Activated naive CD8-positive, alpha-beta T cell treated with anti-CD3 and anti-CD28 coated beads, Interleukin-2, amount 50 U/mL, for 24 hours (primary cell): ENCODE results near the gene BTBD9.

Experiments
- ATAC-seq: fragments of 150-1000 bp; cut with Tn5 transposase; one replicate; pipeline ENCODE4 v1.10.0; 2021
- DNase-seq: peaks from one replicate; pipeline ENCODE4 v3.0.0; 2021
- H3K27ac Mint-ChIP-seq: one replicate; pipeline ENCODE4 v1.8.0; 2021; ENCODE audit warnings: mild to moderate bottlenecking, mixed read lengths
- H3K27me3 Mint-ChIP-seq: one replicate; pipeline ENCODE4 v1.8.0; 2021; ENCODE audit warnings: mixed read lengths
- H3K36me3 Mint-ChIP-seq: one replicate; pipeline ENCODE4 v1.8.0; 2021; ENCODE audit warnings: low read depth, mixed read lengths
- H3K4me1 Mint-ChIP-seq: one replicate; pipeline ENCODE4 v1.8.0; 2021; ENCODE audit warnings: mixed read lengths
- H3K4me3 Mint-ChIP-seq: one replicate; pipeline ENCODE4 v1.8.0; 2021; ENCODE audit warnings: mild to moderate bottlenecking, moderate library complexity, mixed read lengths
- H3K9me3 Mint-ChIP-seq: one replicate; pipeline ENCODE4 v1.8.0; 2021; ENCODE audit warnings: mixed read lengths

BTBD9 gene

DNA sequence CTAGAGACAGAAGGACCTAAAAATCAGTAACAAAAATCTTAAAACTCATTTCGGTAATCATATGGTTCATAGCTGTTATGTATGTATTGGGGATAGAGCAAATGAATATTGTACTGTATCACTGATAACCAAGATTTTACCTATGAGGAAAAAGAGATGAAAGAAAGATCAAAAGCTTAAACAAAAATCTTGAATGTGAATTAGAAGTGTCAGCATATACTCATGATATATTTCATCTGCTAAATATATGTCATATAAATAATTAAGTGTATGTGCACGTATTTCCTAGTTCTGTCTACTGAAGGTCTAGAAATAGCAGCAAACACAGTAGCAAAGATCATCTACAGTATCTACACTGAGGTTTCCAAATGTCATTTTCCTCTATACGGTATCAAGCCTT is 299.8 kb downstream of the BTBD9 start:
- peaks cover 19% of the 10 kb centered on the region for H3K36me3 Mint-ChIP-seq
- peaks cover 5% of the 10 kb centered on the region for H3K9me3 Mint-ChIP-seq
- no peak overlapping the region for H3K4me3 Mint-ChIP-seq
- no peaks in the 10 kb centered on the region for H3K4me1 Mint-ChIP-seq
- no peak for ATAC-seq
- DNase-seq = no peak
- no peak overlapping the region for H3K27ac Mint-ChIP-seq
- no peaks in the 10 kb centered on the region for H3K27me3 Mint-ChIP-seq

DNA sequence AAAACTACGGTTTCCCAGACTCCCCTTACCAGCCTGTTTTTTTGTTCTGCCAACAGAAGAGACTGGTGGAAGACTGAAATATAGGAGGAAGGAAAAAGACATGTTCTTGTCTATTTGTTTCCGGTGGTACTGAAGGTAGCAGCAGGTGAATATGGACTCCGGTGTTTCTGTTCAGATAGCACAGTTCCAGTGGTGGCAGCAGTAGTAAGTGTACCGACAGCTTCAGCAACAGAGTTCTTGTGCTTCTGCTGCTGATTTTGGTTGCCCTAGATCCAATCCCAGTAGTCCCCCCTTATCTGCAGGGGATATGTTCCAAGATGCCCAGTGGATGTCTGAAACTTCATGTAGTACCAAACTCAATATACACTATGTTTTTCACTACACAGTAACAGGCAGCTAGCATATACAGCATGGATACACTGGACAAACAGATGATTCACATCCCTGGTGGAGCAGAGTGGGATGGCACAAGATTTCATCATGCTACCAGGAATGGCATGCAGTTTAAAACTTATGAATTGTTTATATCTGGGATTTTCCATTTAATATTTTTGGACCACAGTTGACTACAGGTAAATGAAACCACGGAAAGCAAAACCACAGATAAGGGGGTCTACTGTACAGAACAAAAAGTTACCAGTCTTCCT is 301.8 kb downstream of the BTBD9 start:
- no peaks in the 10 kb centered on the region for H3K4me1 Mint-ChIP-seq
- no peak overlapping the region for H3K27ac Mint-ChIP-seq
- ATAC-seq (no peak), DNase-seq (no peak)
- peaks cover 30% of the 10 kb centered on the region for H3K36me3 Mint-ChIP-seq
- no peak overlapping the region for H3K4me3 Mint-ChIP-seq
- H3K27me3 Mint-ChIP-seq = no peaks in the 10 kb centered on the region
- H3K9me3 Mint-ChIP-seq = peaks cover 18% of the 10 kb centered on the region

DNA sequence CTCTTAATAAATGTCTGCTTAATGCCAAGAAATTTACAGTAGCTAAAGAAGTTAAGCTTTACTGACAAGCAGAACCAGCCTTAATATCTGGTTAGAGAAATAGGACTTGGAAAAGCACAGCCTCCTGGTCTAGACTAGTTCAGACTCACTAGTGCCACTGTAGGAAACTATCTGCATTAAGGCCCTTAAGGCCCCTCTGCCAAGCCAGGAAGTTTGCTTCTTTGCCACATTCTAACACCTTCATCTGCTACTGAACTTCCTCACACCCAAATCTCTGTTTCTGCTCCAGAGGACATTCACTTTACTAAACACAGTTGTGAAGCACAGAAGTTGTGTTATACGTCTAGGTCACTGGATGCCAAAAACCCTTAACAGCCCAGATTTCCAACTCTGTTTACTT is 302.8 kb downstream of the BTBD9 start:
- ATAC-seq (no peak), DNase-seq (no peak)
- no peak overlapping the region for H3K4me3 Mint-ChIP-seq
- H3K9me3 Mint-ChIP-seq = peaks cover 18% of the 10 kb centered on the region
- H3K4me1 Mint-ChIP-seq = no peaks in the 10 kb centered on the region
- no peak overlapping the region for H3K27ac Mint-ChIP-seq
- no peaks in the 10 kb centered on the region for H3K27me3 Mint-ChIP-seq
- peaks cover 33% of the 10 kb centered on the region for H3K36me3 Mint-ChIP-seq

DNA sequence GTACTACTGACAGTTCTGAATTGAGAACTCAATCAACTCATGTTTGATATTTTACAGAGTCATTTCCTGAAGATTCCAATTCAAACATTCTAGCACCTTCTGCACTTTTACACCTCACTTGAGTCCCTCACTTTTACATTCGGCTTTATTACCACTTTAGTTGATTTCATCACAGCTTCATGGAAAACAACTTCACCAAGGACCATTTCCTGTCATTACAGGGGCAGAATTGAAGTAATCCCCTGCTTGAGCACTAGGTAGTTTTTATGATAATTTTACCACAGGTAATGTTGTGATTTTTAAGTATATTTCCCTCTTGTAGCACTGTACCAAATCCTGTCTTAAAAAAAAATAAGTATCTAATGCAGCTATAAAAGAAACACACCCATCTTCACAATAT is 312.9 kb downstream of the BTBD9 start:
- Mint-ChIP-seq H3K9me3 (no peaks in the 10 kb centered on the region), H3K36me3 (peaks cover 2% of the 10 kb centered on the region), H3K27ac (no peak overlapping the region), H3K27me3 (no peaks in the 10 kb centered on the region), H3K4me3 (no peak overlapping the region), H3K4me1 (no peaks in the 10 kb centered on the region)
- ATAC-seq (no peak), DNase-seq (no peak)

DNA sequence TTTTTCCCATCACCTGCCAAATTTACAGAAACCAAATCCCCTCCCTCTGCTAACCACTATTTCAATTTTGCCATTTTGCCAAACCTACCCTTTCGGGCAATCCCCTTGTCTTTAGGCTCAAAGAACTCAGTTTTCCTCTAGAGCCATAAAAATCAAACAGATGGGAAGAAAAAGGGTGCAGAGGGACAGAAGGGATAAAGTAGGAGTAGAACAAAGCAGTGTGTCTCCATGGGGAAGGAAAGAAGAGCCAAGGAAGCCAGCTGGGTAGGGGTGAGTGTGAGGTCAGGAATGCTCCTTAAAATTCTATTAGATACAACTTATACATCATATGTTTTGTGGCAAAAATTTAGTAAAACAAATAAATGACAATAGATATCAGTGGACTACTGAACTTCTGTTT is 316.5 kb downstream of the BTBD9 start:
- Mint-ChIP-seq H3K4me1 (peaks cover 3% of the 10 kb centered on the region), H3K36me3 (peaks cover 4% of the 10 kb centered on the region), H3K27ac (no peak overlapping the region), H3K9me3 (no peaks in the 10 kb centered on the region), H3K4me3 (no peak overlapping the region), H3K27me3 (no peaks in the 10 kb centered on the region)
- ATAC-seq = no peak
- no peak for DNase-seq

DNA sequence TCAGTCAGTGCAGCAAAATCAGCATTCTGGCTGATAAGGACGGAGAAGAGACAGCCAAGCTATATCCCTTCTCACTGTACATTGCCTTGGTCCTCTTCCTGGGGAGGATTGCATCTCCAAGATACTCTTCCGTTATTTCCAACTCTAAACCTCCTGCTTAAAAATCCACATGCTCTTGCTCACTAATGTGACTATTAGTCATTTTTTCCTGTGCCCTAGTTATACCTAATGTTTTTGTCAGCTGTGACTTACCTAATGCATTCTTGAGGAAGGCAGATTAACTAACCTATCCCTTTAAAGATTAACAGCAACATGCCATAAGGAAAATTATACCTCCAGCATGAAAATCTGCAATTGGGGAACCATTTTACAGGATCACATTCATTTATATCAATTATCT is 317.6 kb downstream of the BTBD9 start:
- H3K4me1 Mint-ChIP-seq = peaks cover 5% of the 10 kb centered on the region
- no peak overlapping the region for H3K4me3 Mint-ChIP-seq
- peaks cover 4% of the 10 kb centered on the region for H3K36me3 Mint-ChIP-seq
- ATAC-seq = no peak
- H3K27ac Mint-ChIP-seq = no peak overlapping the region
- DNase-seq = no peak
- no peaks in the 10 kb centered on the region for H3K9me3 Mint-ChIP-seq
- no peaks in the 10 kb centered on the region for H3K27me3 Mint-ChIP-seq

DNA sequence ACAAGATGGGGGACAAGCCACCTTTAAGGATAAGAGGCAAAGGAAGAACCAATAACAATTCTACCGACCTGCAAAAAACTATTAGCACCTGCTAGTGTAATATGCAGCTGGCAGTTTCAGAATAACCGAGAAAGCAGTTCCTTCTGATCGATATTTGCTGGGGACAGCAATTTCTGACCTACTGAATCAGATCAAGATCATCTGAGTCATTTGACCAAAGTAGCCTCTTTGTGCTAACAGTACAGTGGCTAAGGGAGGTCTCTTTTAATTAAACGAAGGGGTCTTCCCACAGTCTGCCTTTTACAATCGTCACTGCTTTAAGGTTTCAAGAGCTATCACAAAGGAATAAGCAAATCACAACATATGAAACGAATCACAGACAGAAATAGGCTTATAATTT is 318.9 kb downstream of the BTBD9 start:
- H3K27ac Mint-ChIP-seq = no peak overlapping the region
- peaks cover 5% of the 10 kb centered on the region for H3K4me1 Mint-ChIP-seq
- peaks cover 4% of the 10 kb centered on the region for H3K36me3 Mint-ChIP-seq
- no peak for ATAC-seq
- H3K4me3 Mint-ChIP-seq = no peak overlapping the region
- H3K9me3 Mint-ChIP-seq = no peaks in the 10 kb centered on the region
- H3K27me3 Mint-ChIP-seq = no peaks in the 10 kb centered on the region
- no peak for DNase-seq

DNA sequence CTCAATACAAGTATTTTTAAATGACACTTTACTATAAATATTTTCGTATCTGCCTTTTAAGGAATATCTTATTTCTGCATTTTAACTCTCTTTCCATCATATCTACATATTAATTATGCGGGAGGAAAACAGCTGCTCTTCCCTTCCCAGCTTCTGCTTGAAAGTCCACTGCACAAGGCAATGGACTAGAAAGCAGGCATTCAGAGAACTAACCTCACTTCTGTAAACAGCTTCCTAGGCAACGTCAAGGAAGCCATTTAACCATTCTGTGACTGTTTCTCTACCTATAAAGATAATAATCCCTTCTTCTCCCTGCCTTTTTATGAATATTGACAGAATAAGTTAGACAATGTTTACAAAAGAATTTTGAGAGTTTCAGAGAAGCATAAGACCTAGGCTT is 319.4 kb downstream of the BTBD9 start:
- no peaks in the 10 kb centered on the region for H3K9me3 Mint-ChIP-seq
- no peak for DNase-seq
- H3K4me1 Mint-ChIP-seq = peaks cover 5% of the 10 kb centered on the region
- no peaks in the 10 kb centered on the region for H3K27me3 Mint-ChIP-seq
- no peak overlapping the region for H3K4me3 Mint-ChIP-seq
- H3K36me3 Mint-ChIP-seq = peaks cover 4% of the 10 kb centered on the region
- no peak overlapping the region for H3K27ac Mint-ChIP-seq
- no peak for ATAC-seq

DNA sequence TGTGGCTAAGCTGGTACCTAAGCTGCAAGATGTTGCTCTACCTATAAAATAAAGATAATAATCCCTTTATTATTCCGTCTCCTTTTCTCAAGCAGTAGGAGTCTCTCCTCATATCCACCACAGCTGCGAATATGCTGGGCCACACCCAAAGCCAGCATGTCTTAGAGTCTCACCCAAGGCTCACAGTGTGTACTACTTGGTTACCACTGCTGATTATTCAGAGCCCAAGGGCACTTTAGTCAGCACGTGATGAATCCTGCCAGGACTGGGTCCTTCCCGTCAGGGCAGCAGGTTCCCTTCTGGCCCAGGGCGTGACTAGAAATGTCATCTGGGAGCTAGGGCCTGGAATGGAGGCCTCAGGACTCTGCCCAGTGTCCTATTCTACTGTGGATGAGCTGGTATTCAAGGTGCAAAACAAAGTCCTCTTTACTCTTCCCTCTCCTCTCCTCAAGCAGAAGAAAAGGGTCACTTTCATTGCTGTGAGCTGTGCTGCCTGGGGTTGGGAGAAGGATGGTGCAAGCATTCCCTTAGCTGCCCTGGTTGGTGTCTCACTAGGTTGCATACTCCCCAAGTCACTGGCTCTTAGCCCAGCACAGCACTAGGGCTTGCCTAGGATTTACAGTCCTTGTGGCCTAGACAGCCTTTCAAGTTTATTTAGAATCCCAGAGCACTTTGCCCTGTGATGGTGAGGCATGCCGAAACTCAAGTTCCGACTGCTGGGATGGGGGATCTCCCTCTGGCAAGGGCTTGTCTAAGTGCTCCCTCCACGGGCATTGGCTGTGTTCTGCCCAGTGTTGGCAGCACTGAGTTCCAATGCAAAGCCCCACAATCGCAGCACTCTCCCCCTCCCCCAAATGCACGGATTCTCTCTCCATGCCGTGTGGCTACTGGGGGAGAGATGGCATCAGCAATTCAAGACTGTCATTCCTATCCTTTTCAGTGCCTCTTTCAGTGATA is 320.2 kb downstream of the BTBD9 start:
- Mint-ChIP-seq H3K4me3 (no peak overlapping the region), H3K36me3 (peaks cover 6% of the 10 kb centered on the region), H3K4me1 (peaks cover 5% of the 10 kb centered on the region), H3K27me3 (no peaks in the 10 kb centered on the region), H3K9me3 (no peaks in the 10 kb centered on the region), H3K27ac (no peak overlapping the region)
- DNase-seq (no peak), ATAC-seq (no peak)

DNA sequence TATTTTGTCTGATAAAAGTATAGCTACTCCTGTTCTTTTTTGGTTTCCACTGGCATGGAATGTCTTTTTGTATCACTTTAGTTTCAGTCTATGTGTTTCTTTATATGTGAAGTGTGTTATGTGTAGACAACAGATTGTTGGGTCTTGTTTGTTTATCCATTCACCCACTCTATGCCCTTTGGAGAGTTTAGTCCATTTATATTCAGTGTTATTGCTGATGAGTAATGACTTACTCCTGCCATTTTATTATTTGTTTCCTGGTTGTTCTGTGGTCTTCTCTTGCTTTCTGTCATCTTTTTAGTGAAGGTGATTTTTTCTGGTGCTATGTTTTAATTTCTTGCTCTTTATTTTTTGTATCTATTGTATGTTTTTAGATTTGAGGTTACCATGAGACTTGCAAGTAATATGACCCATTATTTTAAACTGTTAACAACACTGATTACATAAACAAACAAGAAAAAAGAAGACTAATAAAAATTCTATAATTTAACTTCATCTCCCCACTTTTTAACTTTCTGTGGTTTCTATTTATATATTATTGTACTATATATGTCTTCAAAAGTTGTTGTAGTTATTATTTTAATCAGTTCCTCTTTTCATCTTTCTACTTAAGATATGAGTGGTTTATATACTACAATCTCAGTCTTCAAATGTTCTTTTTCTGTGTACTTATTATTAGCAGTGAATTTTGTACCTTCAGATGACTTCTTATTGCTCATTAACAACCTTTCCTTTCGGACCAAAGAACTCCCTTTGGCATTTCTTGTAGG is 323.4 kb downstream of the BTBD9 start:
- peaks cover 5% of the 10 kb centered on the region for H3K4me1 Mint-ChIP-seq
- H3K9me3 Mint-ChIP-seq = no peaks in the 10 kb centered on the region
- DNase-seq = no peak
- no peak overlapping the region for H3K4me3 Mint-ChIP-seq
- no peak overlapping the region for H3K27ac Mint-ChIP-seq
- peaks cover 4% of the 10 kb centered on the region for H3K36me3 Mint-ChIP-seq
- no peaks in the 10 kb centered on the region for H3K27me3 Mint-ChIP-seq
- no peak for ATAC-seq

DNA sequence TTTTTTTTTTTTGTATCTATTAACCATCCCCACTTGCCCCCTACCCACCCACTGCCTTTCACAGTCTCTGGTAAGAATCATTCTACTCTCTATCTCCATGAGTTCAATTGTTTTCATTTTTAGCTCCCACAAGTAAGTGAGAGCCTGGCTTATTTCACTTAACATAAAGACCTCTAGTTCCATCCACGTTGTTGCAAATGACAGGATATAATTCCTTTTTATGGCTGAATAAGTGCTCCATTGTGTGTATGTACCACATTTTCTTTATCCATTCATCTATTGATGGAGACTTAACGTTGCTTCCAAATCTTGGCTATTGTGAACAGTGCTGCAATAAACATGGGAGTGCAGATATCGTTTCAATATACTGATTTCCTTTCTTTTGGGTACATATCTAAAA is 328.5 kb downstream of the BTBD9 start:
- H3K27ac Mint-ChIP-seq = no peak overlapping the region
- ATAC-seq = no peak
- peaks cover 4% of the 10 kb centered on the region for H3K36me3 Mint-ChIP-seq
- DNase-seq = no peak
- H3K27me3 Mint-ChIP-seq = no peaks in the 10 kb centered on the region
- no peak overlapping the region for H3K4me3 Mint-ChIP-seq
- H3K9me3 Mint-ChIP-seq = no peaks in the 10 kb centered on the region
- peaks cover 16% of the 10 kb centered on the region for H3K4me1 Mint-ChIP-seq

DNA sequence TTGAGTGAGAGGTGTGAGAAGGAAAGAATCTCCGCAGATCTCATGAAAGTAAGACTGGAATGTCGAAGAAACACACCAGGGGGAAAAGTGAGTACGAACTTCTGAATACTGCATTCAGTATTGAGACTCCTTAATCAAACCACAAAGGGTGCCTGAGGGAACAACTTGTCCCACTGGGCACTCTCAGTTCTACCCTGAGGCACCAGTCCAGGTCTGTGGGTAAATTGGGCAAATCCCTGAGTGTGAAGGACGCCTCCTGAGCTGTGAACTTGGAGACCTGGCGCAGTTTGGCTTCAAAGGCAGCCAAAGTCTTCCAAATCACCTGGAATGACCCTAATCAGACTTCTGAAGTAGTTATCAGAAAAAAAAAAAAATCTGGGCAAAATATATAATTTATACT is 329.7 kb downstream of the BTBD9 start:
- H3K27me3 Mint-ChIP-seq = no peaks in the 10 kb centered on the region
- no peaks in the 10 kb centered on the region for H3K9me3 Mint-ChIP-seq
- ATAC-seq (no peak), DNase-seq (no peak)
- H3K4me1 Mint-ChIP-seq = peaks cover 18% of the 10 kb centered on the region
- H3K27ac Mint-ChIP-seq = no peak overlapping the region
- H3K4me3 Mint-ChIP-seq = no peak overlapping the region
- H3K36me3 Mint-ChIP-seq = peaks cover 3% of the 10 kb centered on the region

DNA sequence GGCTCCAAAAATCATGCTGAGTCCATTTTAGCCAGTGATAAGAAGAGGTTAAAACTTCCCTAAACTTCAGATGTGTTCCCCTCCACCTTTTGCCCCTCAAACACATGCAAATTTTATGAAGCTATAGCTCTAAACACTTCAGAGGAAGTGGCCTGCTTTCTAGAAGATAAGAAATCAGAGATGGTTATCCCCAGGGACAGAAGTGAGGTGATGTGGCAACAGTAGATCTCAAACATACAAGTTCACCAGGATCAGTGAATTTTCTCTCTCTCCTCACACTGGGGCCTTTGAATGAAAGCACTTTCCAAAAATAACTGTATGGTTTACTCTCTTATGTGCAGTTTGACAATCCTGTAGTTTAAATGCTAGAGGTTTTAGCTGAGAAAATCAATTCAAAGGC is 332.0 kb downstream of the BTBD9 start:
- Mint-ChIP-seq H3K9me3 (no peaks in the 10 kb centered on the region), H3K27ac (peak overlapping the region; percentile 34), H3K36me3 (peaks cover 4% of the 10 kb centered on the region), H3K4me3 (no peak overlapping the region), H3K4me1 (peaks cover 20% of the 10 kb centered on the region), H3K27me3 (no peaks in the 10 kb centered on the region)
- no peak for ATAC-seq
- no peak for DNase-seq

DNA sequence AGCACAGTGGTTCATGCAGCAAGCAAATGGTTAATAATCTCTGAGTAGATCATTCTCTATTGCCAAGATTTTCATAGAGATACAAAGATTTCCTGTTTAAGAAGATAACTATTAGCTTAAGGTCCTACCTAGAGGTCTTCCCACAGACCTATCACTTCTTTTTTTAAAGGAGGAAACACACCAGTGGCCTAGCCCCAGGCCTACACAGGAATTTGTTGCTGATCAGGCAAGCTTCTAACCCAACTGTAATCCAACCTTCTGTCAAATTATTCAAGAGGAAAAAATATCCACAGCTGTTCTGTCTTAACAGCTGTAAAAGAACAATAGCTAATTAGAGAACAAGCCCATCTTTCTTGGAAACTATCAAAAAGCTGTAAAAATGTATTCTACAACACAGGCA is 332.8 kb downstream of the BTBD9 start:
- Mint-ChIP-seq H3K36me3 (peaks cover 4% of the 10 kb centered on the region), H3K27me3 (no peaks in the 10 kb centered on the region), H3K4me3 (no peak overlapping the region), H3K9me3 (peaks cover 4% of the 10 kb centered on the region), H3K4me1 (peaks cover 24% of the 10 kb centered on the region), H3K27ac (no peak overlapping the region)
- ATAC-seq (no peak), DNase-seq (no peak)
